ENCODE results near the gene BHLHE40. TPM values are rescaled to one million over a fixed set of nuclear protein-coding genes. Genes with fewer than 3 reads are reported as not detected.

BHLHE40 gene
- total RNA-seq, 4 donors from 2014 or later = 16.8 to 55.5 (median 29.9) TPM

- no peak for TF ChIP-seq CTCF (IDR thresholded peaks at IDR 0.05; ENCODE audit: low read depth)
Observed at GRCh38 chr3:5020242-5020722, 41.0 kb downstream of the BHLHE40 start.

GRCh38 chr3:5021116-5022092, 42.2 kb downstream of the BHLHE40 start:
- no peak for TF ChIP-seq CTCF (IDR thresholded peaks at IDR 0.05; ENCODE audit: low read depth)

DNA sequence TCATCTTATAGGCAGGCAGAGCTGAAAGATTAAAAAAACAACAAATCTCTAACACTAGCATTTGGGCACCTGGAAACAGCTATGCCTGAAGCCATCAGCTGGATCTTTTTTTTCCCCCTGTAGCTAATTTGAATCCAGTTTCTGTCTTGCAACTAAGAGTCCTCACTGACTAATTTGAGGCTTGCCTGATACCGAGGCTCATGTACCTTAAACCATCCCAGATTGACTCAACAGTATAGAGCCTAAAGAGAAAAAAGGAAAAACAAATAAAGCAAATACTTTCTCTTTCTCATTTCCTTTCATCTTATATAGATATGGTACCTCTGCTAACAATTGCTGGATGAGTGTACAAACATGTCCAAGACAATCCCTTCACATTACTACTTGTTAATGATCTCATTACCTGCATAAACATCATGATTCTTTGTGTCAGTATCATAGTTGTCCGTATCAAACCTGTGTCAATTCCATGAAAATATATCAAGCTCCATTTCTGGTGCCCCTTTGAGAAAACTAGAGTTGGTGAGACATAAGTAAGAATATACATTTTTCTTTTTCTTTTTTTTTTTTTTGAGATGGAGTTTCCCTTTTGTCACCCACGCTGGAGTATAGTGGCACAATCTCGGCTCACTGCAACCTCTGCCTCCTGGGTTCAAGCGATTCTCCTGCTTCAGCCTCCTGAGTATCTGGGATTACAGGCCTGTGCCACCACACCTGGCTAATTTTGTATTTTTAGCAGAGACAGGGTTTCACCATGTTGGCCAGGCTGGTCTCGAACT, 43.1 kb downstream of the BHLHE40 start:
- TF ChIP-seq CTCF (IDR thresholded peaks at IDR 0.05; ENCODE audit: low read depth) = no peak

DNA sequence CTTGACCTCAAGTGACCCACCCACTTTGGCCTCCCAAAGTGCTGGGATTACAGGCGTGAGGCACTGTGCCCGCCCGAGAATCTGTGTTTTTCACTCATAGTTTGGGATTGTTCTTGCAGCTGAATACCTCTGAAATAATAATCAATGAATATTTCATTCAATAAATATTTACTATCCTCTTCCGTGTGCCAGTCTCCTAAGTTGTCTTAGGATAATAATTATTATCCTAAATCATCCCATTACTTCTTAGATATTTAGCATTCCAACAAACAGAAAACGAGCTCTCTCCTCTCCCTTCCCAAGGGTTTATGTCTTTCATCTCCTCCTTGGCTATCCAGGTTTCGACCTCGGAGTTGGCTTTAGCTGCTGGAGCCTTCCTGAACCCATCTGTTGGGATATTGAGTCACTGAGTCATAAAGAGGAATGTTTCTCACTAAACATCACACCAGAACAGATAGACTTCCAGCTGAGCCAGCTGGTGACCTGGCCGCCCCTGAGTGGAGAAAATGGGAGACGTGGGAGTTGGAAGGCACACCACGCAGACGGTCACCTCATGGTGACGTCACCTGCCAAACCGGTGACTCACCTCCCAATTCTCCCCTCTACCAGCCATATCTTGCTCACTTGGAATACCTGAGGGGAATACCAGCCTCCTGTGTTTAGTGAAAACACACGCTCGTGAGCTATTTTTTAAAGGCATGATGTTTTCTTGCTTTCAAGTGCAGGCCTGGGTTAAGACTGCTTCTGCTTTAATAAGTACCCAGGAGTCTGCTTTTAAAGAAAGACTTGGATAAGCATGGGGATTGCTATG, 43.9 kb downstream of the BHLHE40 start:
- no peak for TF ChIP-seq CTCF (IDR thresholded peaks at IDR 0.05; ENCODE audit: low read depth)

GRCh38 chr3:5023777-5024346, 44.6 kb downstream of the BHLHE40 start:
- no peak for TF ChIP-seq CTCF (IDR thresholded peaks at IDR 0.05; ENCODE audit: low read depth)

GRCh38 chr3:5026046-5026362, 46.8 kb downstream of the BHLHE40 start:
- no peak for TF ChIP-seq CTCF (IDR thresholded peaks at IDR 0.05; ENCODE audit: low read depth)
